ENCODE measurements around the gene DDX31. TPM values are rescaled to one million over a fixed set of nuclear protein-coding genes. Genes with fewer than 3 reads are reported as not detected.

DDX31 gene
- total RNA-seq, 1 donor from 2014 or later, result 3.8 TPM

Other genes with a start within 250 kb of the DDX31 start
- not detected for gene BARHL1, start 87.4 kb downstream of the DDX31 start, total RNA-seq
- 7.6 TPM for gene GTF3C4, start 481 bp upstream of the DDX31 start, total RNA-seq
- gene AK8, start 208.3 kb upstream of the DDX31 start, total RNA-seq, result 0.22 TPM
- gene SPACA9, start 208.9 kb upstream of the DDX31 start, total RNA-seq, result 3.5 TPM